Central memory CD4-positive, alpha-beta T cell (primary cell): ENCODE results near the gene ULBP1.
"Not testable (repeated sequence)": the region's sequence is repeated elsewhere in the genome, so short reads cannot be mapped to it uniquely, and the experiment has no call there.

Experiments
- DNase-seq: peaks from one replicate; pipeline ENCODE4 v3.0.0; 2022

ULBP1 gene

DNA sequence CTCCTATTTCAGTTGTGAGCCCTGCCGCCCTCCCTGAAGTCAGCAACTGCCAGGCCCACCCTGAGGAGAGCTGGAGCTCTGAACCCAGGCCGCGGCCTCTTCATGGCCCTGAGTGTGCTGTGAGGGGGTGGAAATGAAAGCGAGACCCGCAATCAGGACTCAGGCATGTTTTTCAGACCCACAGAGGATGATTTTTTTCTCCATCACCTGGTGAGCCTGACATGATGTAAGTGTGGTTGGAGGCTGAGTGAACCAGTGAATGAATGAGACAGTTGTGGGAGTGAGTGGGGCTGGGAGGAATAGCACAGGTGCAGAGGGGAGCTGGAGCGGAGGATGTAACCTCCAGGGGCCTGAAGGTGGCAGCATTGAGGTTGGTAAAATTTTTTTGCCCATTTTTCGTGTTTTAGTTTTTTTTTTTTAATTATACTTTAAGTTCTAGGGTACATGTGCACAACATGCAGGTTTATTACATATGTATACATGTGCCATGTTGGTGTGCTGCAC is 43.3 kb downstream of the ULBP1 start:
- peak; percentile 30 for DNase-seq

DNA sequence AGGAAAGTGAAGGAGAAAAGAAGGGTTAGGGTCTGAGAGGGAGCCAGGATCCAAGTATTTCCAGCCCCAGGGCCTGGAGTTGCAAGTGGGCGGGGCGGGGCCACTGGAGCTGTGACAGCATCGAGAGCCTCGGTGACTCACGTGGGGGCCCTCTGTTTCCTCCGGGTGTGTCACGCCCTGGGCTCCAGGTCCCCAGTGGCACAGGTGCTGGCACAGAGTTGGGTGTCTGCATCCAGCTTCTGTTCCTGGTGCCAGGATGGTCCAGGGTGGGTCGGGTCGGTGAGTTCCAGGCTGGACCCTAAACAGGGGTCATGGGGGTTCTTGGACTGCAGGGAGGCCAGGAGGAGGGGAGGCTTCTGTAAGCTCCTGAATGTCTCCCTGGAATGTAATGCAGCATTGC is 44.8 kb downstream of the ULBP1 start:
- DNase-seq: no peak

DNA sequence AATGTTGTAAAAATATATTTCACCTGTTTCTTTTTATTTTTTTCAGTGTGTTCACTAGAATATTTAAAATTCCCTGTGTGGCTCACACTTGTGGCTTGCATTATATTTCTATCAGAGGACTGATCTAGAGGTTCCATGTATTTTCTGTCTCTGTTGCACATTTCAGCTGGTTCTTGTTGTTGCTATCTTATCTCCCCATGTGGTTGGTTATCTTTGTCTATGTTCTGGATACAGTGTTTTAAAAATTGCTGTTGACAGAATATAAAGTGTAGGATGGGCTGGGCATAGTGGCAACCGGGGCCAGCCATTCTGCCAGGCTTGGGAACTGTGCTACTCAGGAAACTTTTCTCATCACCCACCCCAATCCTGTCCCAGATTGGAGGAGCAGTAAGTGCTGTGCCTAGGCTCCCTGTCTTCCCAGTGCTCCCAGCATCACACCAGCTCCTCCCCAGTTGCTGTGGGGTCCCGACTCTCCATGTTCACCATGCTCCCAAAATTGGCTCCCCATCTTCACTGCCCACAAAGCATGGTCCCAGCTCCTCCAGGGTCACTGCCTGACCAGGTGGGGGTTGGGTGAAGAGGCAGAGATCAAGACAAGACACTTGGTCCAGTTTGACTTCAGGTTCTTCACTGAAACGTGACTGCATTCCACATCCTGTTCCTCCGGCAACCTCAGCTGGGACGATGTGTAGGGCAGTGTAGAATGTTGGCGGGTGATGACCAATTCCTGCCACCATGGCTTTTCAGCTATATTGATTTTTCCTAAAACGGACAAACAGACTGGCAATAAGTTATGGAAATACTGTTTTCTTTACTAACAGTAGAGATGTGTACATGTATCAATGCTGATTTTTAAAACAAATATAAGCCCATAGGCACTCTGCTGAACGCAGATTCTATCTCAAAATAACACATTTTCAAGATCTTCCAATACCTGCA is 49.4 kb downstream of the ULBP1 start:
- not testable (repeated sequence) for DNase-seq

DNA sequence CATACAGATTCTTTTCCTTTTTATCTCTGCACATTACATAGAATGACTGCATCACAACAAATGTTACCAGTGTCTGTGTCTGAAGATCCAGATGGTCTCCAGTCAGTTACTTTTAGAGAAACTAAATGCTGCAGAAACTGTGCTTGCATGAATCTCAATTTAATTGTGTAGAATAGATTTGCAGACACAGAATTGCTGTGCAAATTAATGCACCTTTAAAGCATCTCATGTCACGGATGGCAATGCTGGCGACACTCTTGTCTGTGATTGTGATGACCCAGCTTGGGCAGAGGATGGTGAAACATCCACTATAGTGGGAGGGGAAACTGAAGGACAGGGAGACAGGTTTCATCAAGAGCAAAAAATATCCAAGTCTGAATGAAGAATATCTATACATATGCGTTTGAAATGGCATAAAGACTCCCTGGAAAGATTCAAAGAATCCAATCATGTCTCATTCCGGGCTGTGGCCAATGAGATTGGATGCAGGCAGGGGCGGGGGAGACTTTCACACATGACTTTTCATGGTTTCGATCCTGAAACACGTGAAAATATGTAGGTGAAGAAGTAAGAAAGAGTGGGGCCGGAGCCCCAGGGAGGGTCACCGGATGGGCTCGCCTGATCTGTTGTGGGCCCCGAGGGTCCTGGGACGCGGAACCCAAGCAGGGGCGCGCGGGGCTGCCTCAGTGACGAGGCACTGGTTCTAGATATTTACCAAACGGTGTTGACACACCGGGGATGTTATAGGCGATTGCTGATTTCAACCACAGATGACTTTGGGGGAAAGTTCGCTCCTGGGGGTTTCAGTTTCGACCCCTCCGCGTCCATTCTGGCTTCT is 50.3 kb downstream of the ULBP1 start:
- DNase-seq: not testable (repeated sequence)

DNA sequence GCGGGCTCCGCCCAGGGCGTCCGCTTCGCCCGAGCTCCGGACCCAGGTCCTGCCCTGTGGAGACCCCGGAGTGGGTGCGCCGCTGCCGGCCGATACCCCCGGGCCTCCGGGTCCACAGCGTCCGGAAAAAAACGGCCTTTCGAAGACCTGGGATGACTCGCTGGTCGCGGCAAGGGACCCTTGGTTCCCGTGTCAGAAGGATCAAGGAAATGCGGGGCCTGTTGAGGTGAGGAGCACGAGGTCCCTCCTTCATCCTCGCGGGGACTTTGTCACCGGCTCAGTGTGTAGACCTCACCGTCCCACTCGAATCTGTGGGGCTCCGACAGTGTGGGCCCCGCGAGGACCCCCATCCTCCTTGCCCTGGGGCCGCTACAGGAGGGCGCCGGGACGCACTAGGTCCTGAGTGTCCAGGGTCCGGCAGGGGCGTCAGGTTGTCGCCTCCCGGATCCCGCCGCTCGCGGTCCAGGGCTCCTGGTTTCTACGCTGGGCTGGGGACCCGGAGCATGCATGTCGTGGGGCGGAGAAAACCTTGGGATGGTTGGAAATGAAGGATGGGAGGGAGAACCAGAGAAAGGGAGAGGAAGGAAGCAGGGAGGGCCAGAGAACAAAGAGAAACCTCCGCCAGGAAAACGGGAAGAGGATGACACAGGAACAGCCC is 51.0 kb downstream of the ULBP1 start:
- DNase-seq: not testable (repeated sequence)

DNA sequence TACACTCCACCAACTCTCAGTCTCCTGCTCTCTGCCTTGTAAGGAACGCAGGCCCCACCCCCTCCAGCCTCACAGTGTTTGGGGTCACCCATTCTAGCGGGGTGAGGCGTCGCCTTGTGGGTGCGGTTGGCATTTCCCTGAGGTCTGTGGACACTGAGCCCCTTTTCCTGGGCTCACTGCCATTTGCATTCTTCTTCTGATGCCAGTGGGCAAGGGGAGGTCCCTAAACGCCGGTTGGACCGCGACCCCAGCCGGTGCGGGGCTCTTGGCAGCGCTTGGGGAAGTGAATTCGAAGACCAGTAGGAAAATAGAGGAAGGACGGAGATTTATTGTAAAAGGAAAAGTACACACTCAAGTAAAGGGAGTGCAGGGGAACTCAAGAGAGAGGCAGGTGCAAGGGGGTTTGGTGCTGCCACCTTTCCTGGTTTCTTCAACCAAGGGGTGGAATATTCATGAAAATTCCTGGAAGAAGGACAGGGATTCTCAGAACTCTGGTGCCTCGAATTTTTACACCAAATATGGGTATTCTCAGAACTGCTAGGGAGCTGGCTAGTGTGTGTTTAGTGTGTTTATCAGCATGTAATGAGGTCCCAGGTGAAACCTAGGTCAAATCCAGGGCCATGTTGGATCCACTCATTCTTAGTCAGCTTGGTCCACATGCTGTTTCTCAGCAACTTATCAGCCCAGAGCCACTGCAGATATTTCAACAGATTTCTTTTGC is 51.7 kb downstream of the ULBP1 start:
- not testable (repeated sequence) for DNase-seq

DNA sequence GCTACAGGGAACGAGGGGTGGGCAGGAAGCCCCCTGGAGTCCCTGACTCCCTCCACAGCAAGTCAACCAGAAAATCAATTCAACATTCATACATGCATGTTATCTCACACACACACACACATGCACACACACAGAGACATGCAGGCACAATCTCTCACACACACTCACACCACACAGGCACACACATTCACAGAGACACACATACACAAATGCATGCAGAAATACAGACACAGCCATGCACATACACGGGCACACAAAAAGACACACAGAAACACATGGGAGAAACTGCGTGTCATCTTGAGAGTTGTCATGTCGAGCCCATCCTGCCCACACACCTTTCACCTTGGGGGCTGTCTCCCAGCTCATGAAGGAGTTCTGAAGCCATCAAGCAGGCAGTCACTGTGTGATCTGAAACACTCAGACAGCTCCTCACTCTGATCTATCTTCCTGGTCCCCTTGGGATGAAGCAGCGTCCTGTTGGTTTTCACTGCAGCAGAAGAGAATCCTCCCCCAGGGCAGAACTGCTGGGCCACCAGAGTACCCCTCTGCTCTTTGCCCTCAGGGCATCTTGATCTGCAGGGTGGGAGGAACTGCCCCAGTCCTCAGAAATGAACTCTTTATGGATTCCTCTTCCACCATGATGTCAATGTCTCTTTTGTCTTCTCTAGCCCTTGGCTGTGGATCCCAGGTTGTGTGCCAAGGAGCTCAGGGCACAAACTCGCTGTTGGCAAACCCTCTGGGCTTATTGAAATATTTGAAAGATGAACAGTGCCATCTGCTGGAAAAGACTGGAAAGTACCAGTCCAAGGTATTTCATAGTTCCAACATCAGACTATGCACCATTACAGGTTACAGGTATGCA is 52.8 kb downstream of the ULBP1 start:
- peak; percentile 67 for DNase-seq

DNA sequence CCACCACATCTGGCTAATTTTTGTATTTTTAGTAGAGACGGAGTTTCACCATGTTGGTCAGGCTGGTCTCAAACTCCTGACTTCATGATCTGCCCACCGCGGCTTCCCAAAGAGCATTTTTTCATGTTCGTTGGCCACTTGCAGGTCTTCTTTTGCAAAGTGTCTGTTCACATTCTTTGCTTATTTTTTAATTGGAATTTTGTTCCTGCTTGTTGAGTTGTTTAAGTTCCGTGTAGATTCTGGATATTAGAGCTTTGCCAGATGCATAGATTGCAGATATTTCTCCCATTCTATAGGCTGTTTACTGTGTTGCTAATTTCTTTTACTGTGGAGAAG is 53.4 kb downstream of the ULBP1 start:
- not testable (repeated sequence) for DNase-seq

DNA sequence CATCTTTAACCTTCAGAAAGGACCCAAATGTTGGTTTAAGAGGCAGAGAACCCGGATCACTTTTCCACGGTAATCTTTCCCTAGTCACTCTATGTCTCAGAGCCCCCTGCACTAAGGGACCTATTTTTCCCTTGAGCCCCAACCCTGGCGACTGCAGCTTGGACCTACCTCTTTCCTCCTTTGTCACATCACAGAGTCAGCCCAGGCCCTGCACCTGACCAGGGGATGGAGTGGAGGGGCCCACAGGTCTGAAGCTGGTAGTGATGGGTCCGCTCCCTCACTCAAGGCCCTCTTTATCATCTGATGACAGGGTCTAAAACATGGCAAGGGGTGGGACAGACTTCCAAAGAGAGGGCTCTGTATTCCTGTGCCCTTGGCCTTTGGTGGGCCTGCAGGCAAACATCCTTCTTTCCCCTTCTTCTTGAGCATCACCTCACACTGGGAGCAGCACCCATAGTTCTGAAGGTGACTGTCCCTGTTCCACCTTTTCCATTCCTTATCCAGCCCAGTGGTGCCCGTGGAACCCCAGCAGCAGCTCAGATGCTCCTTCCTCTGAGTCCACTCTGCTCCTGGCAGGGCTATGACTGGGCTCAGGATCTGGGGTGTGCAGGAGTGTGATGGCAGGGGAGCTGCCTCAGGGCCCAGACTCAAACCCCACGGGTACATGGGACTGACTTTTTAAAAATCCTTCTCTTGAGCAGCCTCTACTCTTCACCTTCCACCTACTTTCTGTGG is 55.3 kb downstream of the ULBP1 start:
- no peak for DNase-seq

DNA sequence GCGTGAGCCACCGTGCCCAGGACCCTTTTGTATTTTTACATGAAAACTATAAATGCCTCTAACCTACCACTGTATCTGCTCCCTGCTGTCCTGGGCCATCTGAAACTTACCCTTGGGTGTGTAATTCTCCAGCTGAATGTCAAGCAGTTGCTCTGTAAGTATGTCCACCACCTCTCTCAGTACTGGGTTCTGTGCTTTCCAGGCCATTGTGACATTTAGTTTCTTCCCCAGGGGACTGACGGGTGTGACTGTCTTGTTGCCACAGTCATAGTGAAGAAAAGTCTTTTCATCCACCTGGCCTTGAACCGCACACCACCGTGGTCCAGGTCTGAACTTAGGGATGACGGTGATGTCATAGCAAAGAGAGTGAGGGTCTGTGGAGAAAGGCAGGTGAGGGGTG is 58.1 kb downstream of the ULBP1 start:
- DNase-seq: not testable (repeated sequence)
